HTERT RPE-1 (cell line): ENCODE results near the gene MCM6.

Source experiments
- in situ Hi-C: fragments of 300-500 bp; cut with MboI; formaldehyde crosslinking; loops from 4 replicates; pipeline ENCODE4 v1.14.3; 2020; ENCODE audit warnings: low sequenced_read_pairs

Gene MCM6

DNA sequence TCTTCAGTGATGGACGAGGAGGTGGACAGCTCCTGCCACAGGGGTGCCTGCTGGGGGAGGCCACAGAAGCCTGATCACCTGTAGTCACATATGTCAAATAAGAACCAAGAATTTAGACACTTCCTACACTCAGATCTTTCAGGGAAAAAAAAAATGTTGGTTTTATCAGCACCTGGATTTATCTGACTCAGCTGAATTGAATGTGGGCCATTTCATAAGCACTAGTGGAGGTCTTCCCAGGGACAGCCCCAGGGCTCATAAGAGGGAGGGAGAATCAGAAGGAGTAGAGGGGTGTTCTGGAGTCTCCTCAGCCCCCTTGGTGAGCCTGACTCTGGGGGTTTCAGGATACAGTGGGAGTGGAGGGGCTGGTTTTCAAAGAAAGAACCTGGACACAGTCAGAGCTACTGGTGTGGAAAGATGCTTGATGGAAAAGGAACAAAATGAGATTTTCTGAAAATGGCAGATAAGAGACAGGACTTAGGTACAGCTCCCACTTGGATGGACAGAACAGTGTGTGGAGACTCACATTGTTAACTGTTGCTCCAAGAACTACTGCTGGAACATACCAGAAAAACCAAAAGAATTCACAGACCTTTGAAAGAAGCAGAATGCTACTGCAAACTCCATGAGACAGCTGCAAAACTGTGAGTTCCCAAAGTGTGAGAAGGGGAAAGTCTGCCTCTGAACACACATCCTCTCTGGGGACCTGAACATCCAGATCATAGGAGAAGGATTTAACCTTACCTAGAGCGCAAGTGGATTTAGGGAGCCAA is 84.6 kb downstream of the MCM6 start:
- in situ Hi-C loops: no loop called here

DNA sequence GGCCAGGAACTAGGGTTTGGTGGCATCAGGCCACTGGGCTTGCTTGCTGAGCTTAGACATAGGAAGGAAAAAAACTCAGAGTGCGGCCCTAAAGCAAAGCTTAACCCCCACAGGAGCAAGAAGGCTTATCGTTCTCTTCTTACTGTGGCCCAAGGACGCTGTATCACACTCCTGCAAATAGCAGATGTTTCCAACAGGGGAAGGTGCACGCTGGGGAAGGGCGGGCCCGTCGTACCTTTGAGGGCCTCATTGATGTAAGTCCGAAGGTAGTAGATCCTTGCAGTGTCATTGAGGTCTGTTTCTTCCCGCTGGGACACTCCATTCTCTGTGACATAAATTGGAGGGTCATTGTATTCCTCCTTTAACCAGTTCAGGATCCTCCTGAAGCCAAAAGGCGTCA is 85.8 kb downstream of the MCM6 start:
- in situ Hi-C loops: no loop called here
